ENCODE results near the gene TRIM71. TPM values are rescaled to one million over a fixed set of nuclear protein-coding genes. Genes with fewer than 3 reads are reported as not detected.

Gene TRIM71
- total RNA-seq, 1 experiment from 2014 or later = 0.17 TPM

DNA sequence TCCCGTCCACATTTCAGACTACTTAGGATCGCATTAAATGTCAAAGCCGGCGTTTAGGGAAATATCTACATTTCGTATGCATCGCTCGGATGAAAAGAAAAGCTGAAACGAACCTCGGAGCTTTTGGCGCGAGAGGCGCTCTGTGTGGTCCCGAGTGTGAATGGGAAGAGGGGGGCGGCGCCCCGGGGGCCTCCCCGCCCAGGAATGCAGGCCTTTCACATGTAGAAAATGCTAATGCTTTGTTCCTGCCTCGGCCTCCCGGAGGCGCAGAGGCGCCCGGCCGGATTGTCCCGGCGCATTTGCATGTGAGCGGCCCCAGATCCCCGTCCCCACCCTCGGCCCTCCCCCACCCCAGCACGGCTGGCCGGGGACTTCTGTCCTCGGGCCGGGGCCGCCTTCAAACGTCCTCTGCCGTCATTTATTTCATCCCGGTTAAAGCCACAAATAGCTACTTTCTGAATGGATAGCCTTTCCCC is 37.0 kb upstream of the TRIM71 start:
- Histone ChIP-seq H3K9me2 (ENCODE audit: insufficient read depth) (no peaks in the 10 kb centered on the region), H2AFZ (ENCODE audit: low read depth, low read length, poor library complexity, severe bottlenecking) (peak overlapping the region; percentile 77), H3K4me1 (ENCODE audit: control insufficient read depth in 1 of 2, insufficient read depth in 2 of 2, low read length in 2 of 2) (peaks cover 4 to 12% of the 10 kb centered on the region in 2 experiments; a peak in 3 of 4 replicates), H3K9me3 (ENCODE audit: control insufficient read depth in 1 of 2, insufficient read depth in 1 of 2, low read depth in 1 of 2, low read length in 2 of 2) (no peaks in the 10 kb centered on the region), H3K4me2 (ENCODE audit: low read length) (peak overlapping the region; percentile 83), H3K4me3 (replicated peaks in 1 of 2; ENCODE audit: low read depth in 1 of 2, low read length in 2 of 2) (peak overlapping the region; percentile 58 to 61), H3K9ac (ENCODE audit: low read length) (peak overlapping the region; percentile 60), H3K79me2 (ENCODE audit: insufficient read depth, low read length) (no peaks in the 10 kb centered on the region), H4K20me1 (ENCODE audit: insufficient read depth) (no peaks in the 10 kb centered on the region), H3K27me3 (ENCODE audit: insufficient read depth, low read length) (no peaks in the 10 kb centered on the region), H3K36me3 (ENCODE audit: control insufficient read depth in 1 of 2, insufficient read depth in 2 of 2, low read length in 2 of 2) (no peaks in the 10 kb centered on the region), H3K27ac (ENCODE audit: low read depth, low read length) (peak overlapping the region; percentile 46; the same call in 1 of the 2 replicates)
- ChIA-PET RAD21 (ENCODE audit: low non-redundant PET in 1 of 2, low total read pairs in 2 of 2, uncharacterized antibody in 2 of 2, unreplicated experiment in 2 of 2) (no interaction called here), CTCF (no interaction called here), POLR2A (no interaction called here)
- ATAC-seq (peak; percentile 71), DNase-seq (ENCODE audit: low read depth, low spot score) (peak; percentile 23)
- BruUV-seq (replicated peaks) = no TSS peak
- TF ChIP-seq, protein P1, sequence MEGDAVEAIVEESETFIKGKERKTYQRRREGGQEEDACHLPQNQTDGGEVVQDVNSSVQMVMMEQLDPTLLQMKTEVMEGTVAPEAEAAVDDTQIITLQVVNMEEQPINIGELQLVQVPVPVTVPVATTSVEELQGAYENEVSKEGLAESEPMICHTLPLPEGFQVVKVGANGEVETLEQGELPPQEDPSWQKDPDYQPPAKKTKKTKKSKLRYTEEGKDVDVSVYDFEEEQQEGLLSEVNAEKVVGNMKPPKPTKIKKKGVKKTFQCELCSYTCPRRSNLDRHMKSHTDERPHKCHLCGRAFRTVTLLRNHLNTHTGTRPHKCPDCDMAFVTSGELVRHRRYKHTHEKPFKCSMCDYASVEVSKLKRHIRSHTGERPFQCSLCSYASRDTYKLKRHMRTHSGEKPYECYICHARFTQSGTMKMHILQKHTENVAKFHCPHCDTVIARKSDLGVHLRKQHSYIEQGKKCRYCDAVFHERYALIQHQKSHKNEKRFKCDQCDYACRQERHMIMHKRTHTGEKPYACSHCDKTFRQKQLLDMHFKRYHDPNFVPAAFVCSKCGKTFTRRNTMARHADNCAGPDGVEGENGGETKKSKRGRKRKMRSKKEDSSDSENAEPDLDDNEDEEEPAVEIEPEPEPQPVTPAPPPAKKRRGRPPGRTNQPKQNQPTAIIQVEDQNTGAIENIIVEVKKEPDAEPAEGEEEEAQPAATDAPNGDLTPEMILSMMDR (IDR thresholded peaks at IDR 0.05 in 2 of 3, conservative IDR thresholded peaks at IDR 0.05 in 1 of 3; ENCODE audit: borderline replicate concordance in 1 of 3, insufficient read depth in 1 of 3, low read depth in 2 of 3, low read length in 2 of 3) = no peak
- TF ChIP-seq FOSL1 (IDR thresholded peaks at IDR 0.05; ENCODE audit: low read depth) (no peak), ELF1 (IDR thresholded peaks at IDR 0.05; ENCODE audit: borderline replicate concordance, low read depth) (no peak), SIN3A (IDR thresholded peaks at IDR 0.05; ENCODE audit: low read depth) (no peak), EZH2 (IDR thresholded peaks at IDR 0.05) (no peak), EGR1 (IDR thresholded peaks at IDR 0.05; ENCODE audit: low read depth) (no peak), EZH2phosphoT487 (IDR thresholded peaks at IDR 0.05; ENCODE audit: borderline replicate concordance) (no peak), RAD21 (IDR thresholded peaks at IDR 0.05; ENCODE audit: low read depth) (no peak), SP1 (IDR thresholded peaks at IDR 0.05; ENCODE audit: low read depth) (no peak), ZFX (IDR thresholded peaks at IDR 0.05) (no peak), SRF (IDR thresholded peaks at IDR 0.05; ENCODE audit: low read depth) (no peak), JUND (IDR thresholded peaks at IDR 0.05) (no peak), CBX3 (IDR thresholded peaks at IDR 0.05; ENCODE audit: low read depth) (no peak), CEBPB (IDR thresholded peaks at IDR 0.05; ENCODE audit: low read depth) (no peak), POLR2A (IDR thresholded peaks at IDR 0.05; ENCODE audit: borderline replicate concordance, extremely low read depth, insufficient read depth, insufficient read length) (no peak), POLR2AphosphoS5 (IDR thresholded peaks at IDR 0.05; ENCODE audit: low read depth, low read length) (no peak), YY1 (IDR thresholded peaks at IDR 0.05; ENCODE audit: extremely low read depth, insufficient replicate concordance, low read depth, low read length) (no peak)
- TF ChIP-seq, protein P2, sequence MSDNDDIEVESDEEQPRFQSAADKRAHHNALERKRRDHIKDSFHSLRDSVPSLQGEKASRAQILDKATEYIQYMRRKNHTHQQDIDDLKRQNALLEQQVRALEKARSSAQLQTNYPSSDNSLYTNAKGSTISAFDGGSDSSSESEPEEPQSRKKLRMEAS (IDR thresholded peaks at IDR 0.05) = no peak
- TF ChIP-seq, protein P3, sequence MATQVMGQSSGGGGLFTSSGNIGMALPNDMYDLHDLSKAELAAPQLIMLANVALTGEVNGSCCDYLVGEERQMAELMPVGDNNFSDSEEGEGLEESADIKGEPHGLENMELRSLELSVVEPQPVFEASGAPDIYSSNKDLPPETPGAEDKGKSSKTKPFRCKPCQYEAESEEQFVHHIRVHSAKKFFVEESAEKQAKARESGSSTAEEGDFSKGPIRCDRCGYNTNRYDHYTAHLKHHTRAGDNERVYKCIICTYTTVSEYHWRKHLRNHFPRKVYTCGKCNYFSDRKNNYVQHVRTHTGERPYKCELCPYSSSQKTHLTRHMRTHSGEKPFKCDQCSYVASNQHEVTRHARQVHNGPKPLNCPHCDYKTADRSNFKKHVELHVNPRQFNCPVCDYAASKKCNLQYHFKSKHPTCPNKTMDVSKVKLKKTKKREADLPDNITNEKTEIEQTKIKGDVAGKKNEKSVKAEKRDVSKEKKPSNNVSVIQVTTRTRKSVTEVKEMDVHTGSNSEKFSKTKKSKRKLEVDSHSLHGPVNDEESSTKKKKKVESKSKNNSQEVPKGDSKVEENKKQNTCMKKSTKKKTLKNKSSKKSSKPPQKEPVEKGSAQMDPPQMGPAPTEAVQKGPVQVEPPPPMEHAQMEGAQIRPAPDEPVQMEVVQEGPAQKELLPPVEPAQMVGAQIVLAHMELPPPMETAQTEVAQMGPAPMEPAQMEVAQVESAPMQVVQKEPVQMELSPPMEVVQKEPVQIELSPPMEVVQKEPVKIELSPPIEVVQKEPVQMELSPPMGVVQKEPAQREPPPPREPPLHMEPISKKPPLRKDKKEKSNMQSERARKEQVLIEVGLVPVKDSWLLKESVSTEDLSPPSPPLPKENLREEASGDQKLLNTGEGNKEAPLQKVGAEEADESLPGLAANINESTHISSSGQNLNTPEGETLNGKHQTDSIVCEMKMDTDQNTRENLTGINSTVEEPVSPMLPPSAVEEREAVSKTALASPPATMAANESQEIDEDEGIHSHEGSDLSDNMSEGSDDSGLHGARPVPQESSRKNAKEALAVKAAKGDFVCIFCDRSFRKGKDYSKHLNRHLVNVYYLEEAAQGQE (IDR thresholded peaks at IDR 0.05; ENCODE audit: low read depth) = no peak
- TF ChIP-seq, protein P4, sequence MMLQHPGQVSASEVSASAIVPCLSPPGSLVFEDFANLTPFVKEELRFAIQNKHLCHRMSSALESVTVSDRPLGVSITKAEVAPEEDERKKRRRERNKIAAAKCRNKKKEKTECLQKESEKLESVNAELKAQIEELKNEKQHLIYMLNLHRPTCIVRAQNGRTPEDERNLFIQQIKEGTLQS (IDR thresholded peaks at IDR 0.05) = no peak
- intact Hi-C loops (cut with micrococcal nuclease) = no loop called here

Data from HCT116 (cell line).